T-helper 2 cell treated with Interferon-gamma antibody and Interleukin-4, amounts not matched to agents 5 μg/mL and 100 μg/mL, for 36 hours (primary cell): ENCODE measurements around the gene TMEM263.

Experiments used
- DNase-seq: peaks from one replicate; pipeline ENCODE4 v3.0.0; 2021; ENCODE audit warnings: low spot score
- H3K27ac Mint-ChIP-seq: one replicate; pipeline ENCODE4 v1.8.0; 2021; ENCODE audit warnings: mild to moderate bottlenecking, mixed read lengths
- H3K27me3 Mint-ChIP-seq: one replicate; pipeline ENCODE4 v1.8.0; 2021; ENCODE audit warnings: low read depth, mixed read lengths
- H3K36me3 Mint-ChIP-seq: one replicate; pipeline ENCODE4 v1.8.0; 2021; ENCODE audit warnings: low read depth, mixed read lengths
- H3K4me1 Mint-ChIP-seq: one replicate; pipeline ENCODE4 v1.8.0; 2021; ENCODE audit warnings: low read depth, mixed read lengths
- H3K4me3 Mint-ChIP-seq: one replicate; pipeline ENCODE4 v1.8.0; 2022; ENCODE audit warnings: mild to moderate bottlenecking, moderate library complexity, mixed read lengths
- H3K9me3 Mint-ChIP-seq: one replicate; pipeline ENCODE4 v1.8.0; 2021; ENCODE audit warnings: mixed read lengths

TMEM263 gene

GRCh38 chr12:106960443-106960842, 4.7 kb downstream of the TMEM263 start:
- Mint-ChIP-seq H3K27ac (no peak overlapping the region), H3K4me3 (no peak overlapping the region), H3K4me1 (peaks cover 24% of the 10 kb centered on the region), H3K9me3 (no peaks in the 10 kb centered on the region), H3K36me3 (peaks cover 10% of the 10 kb centered on the region), H3K27me3 (no peaks in the 10 kb centered on the region)
- no peak for DNase-seq

GRCh38 chr12:106962286-106962685, 6.6 kb downstream of the TMEM263 start:
- peaks cover 18% of the 10 kb centered on the region for H3K4me1 Mint-ChIP-seq
- no peaks in the 10 kb centered on the region for H3K9me3 Mint-ChIP-seq
- no peak overlapping the region for H3K4me3 Mint-ChIP-seq
- H3K36me3 Mint-ChIP-seq = peaks cover 14% of the 10 kb centered on the region
- no peak overlapping the region for H3K27ac Mint-ChIP-seq
- no peaks in the 10 kb centered on the region for H3K27me3 Mint-ChIP-seq
- DNase-seq = no peak

DNA sequence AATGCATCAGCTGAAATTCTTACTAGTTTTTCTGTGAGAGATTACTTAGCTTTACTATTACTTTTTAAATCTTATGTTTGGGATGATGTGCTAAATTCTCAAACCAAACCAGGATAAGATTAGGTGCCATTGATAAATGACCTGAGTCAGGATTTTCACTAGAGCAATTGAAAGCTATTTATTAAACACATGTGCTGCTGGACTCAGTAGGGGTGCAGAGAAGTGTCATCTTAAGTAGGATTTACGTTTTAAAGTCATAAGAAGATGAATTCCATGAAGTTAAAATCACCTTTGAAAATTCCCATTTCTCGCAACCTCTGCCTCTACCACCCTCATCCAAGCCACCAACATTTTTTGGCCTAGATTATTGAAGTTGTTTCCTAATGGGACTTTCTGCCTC, 8.8 kb downstream of the TMEM263 start:
- Mint-ChIP-seq H3K36me3 (peaks cover 21% of the 10 kb centered on the region), H3K27ac (no peak overlapping the region), H3K4me3 (no peak overlapping the region), H3K4me1 (peaks cover 4% of the 10 kb centered on the region), H3K9me3 (no peaks in the 10 kb centered on the region), H3K27me3 (no peaks in the 10 kb centered on the region)
- DNase-seq = no peak

GRCh38 chr12:106971065-106971464, 15.4 kb downstream of the TMEM263 start:
- H3K27ac Mint-ChIP-seq = no peak overlapping the region
- DNase-seq = no peak
- H3K36me3 Mint-ChIP-seq = peaks cover 26% of the 10 kb centered on the region

DNA sequence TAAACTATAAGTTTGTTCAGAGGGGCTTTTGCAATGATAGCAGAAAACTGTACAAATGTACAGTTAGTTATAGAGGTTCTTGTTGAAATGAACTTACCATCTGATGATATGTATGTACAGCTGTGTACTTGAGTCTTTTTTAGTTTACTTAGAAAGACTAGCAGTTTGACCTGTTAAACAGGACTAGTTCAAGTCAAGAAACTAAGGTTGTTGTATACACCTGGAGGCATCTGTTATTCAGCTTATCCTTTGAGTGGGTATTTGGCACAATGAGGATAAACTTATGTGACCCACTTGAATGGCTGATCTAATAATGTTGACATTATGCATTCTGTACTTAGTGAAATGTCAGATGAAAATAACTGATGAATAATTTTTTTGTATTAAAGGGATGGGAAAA, 17.8 kb downstream of the TMEM263 start:
- H3K27me3 Mint-ChIP-seq = no peaks in the 10 kb centered on the region
- H3K36me3 Mint-ChIP-seq = peaks cover 20% of the 10 kb centered on the region
- H3K4me3 Mint-ChIP-seq = no peak overlapping the region
- no peak for DNase-seq
- no peaks in the 10 kb centered on the region for H3K9me3 Mint-ChIP-seq
- H3K27ac Mint-ChIP-seq = no peak overlapping the region
- peaks cover 2% of the 10 kb centered on the region for H3K4me1 Mint-ChIP-seq

More at GRCh38 chr12:106971065-106971464, 15.4 kb downstream of the TMEM263 start:
- Mint-ChIP-seq H3K4me1 (peaks cover 2% of the 10 kb centered on the region), H3K9me3 (no peaks in the 10 kb centered on the region), H3K27me3 (no peaks in the 10 kb centered on the region), H3K4me3 (no peak overlapping the region)

GRCh38 chr12:106974511-106974910, 18.8 kb downstream of the TMEM263 start:
- Mint-ChIP-seq H3K27ac (no peak overlapping the region), H3K4me1 (peaks cover 2% of the 10 kb centered on the region), H3K4me3 (no peak overlapping the region), H3K27me3 (no peaks in the 10 kb centered on the region), H3K36me3 (peaks cover 19% of the 10 kb centered on the region), H3K9me3 (no peaks in the 10 kb centered on the region)
- DNase-seq = no peak

- H3K27me3 Mint-ChIP-seq = no peaks in the 10 kb centered on the region
- H3K4me3 Mint-ChIP-seq = no peak overlapping the region
- no peaks in the 10 kb centered on the region for H3K9me3 Mint-ChIP-seq
Observed at GRCh38 chr12:106975098-106975497, 19.4 kb downstream of the TMEM263 start.

GRCh38 chr12:106975993-106976658, 20.4 kb downstream of the TMEM263 start:
- Mint-ChIP-seq H3K4me1 (no peaks in the 10 kb centered on the region), H3K36me3 (peaks cover 14% of the 10 kb centered on the region), H3K9me3 (no peaks in the 10 kb centered on the region), H3K27me3 (no peaks in the 10 kb centered on the region), H3K4me3 (no peak overlapping the region), H3K27ac (no peak overlapping the region)
- DNase-seq = no peak

More at GRCh38 chr12:106975098-106975497, 19.4 kb downstream of the TMEM263 start:
- Mint-ChIP-seq H3K36me3 (peaks cover 19% of the 10 kb centered on the region), H3K27ac (no peak overlapping the region), H3K4me1 (peaks cover 2% of the 10 kb centered on the region)
- no peak for DNase-seq

DNA sequence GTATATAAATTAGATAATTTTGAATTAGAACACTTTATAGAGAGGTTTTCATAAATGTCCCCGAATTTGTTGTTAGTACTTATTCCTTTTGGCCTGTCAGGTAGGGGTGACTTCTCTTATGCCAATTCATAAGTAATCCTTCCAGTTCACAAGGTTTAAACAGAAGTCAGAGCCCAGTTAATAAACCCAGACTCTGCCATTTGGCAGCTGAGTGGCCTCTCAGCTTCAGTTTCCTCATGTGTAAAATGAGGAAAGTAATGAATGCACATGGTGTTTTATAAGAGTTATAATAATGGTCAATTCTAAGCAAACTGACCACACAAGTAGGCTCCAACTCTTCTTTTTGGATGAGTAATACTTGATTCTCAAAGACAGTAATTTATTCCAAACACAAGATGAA, 21.0 kb downstream of the TMEM263 start:
- DNase-seq = no peak
- Mint-ChIP-seq H3K4me3 (no peak overlapping the region), H3K27me3 (no peaks in the 10 kb centered on the region), H3K27ac (no peak overlapping the region), H3K36me3 (peaks cover 11% of the 10 kb centered on the region), H3K4me1 (no peaks in the 10 kb centered on the region), H3K9me3 (no peaks in the 10 kb centered on the region)

GRCh38 chr12:106978035-106978800, 22.5 kb downstream of the TMEM263 start:
- no peak for DNase-seq
- Mint-ChIP-seq H3K36me3 (peaks cover 11% of the 10 kb centered on the region), H3K27me3 (no peaks in the 10 kb centered on the region), H3K27ac (no peak overlapping the region), H3K4me1 (no peaks in the 10 kb centered on the region), H3K9me3 (no peaks in the 10 kb centered on the region), H3K4me3 (no peak overlapping the region)

DNA sequence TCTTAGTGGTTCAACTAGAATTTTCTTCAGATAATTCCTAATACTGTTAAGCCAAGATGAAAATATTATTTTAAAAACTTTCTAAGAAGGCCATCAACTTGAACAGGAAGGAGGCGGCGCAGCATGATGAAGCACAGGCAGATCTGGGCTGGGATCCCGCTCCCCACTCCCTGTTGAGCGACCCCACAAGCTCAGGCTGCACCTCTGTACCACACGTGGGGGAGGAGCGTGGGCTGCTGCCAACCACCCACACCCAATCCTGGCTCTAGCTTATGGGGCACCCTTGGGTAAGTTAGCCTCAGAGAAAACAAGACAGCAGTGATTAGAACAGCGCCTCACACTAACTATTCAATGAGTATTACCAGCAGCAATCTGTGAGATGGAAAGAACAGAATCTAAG, 25.2 kb downstream of the TMEM263 start:
- peaks cover 17% of the 10 kb centered on the region for H3K4me1 Mint-ChIP-seq
- no peaks in the 10 kb centered on the region for H3K27me3 Mint-ChIP-seq
- H3K9me3 Mint-ChIP-seq = no peaks in the 10 kb centered on the region
- no peak for DNase-seq
- H3K27ac Mint-ChIP-seq = no peak overlapping the region
- peaks cover 25% of the 10 kb centered on the region for H3K36me3 Mint-ChIP-seq
- no peak overlapping the region for H3K4me3 Mint-ChIP-seq

- peaks cover 23% of the 10 kb centered on the region for H3K4me1 Mint-ChIP-seq
- no peak for DNase-seq
- H3K4me3 Mint-ChIP-seq = no peak overlapping the region
- H3K27ac Mint-ChIP-seq = no peak overlapping the region
- H3K36me3 Mint-ChIP-seq = peaks cover 23% of the 10 kb centered on the region
- H3K27me3 Mint-ChIP-seq = no peaks in the 10 kb centered on the region
- H3K9me3 Mint-ChIP-seq = no peaks in the 10 kb centered on the region
Observed at GRCh38 chr12:106981788-106982187, 26.1 kb downstream of the TMEM263 start.

- Mint-ChIP-seq H3K4me3 (no peak overlapping the region), H3K36me3 (peaks cover 23% of the 10 kb centered on the region), H3K27me3 (no peaks in the 10 kb centered on the region), H3K27ac (no peak overlapping the region), H3K4me1 (peaks cover 23% of the 10 kb centered on the region), H3K9me3 (no peaks in the 10 kb centered on the region)
- no peak for DNase-seq
Observed at GRCh38 chr12:106982229-106982628, 26.5 kb downstream of the TMEM263 start.

- DNase-seq = peak; percentile 15
- Mint-ChIP-seq H3K36me3 (peaks cover 17% of the 10 kb centered on the region), H3K4me3 (no peak overlapping the region), H3K27ac (no peak overlapping the region), H3K27me3 (no peaks in the 10 kb centered on the region), H3K9me3 (no peaks in the 10 kb centered on the region), H3K4me1 (peaks cover 25% of the 10 kb centered on the region)
Observed at GRCh38 chr12:106984588-106985137, 29.0 kb downstream of the TMEM263 start.
